K562 (cell line): Measurements from ENCODE around the gene ITSN1. TPM values are rescaled to one million over a fixed set of nuclear protein-coding genes. Genes with fewer than 3 reads are reported as not detected.

Source experiments
- ATAC-seq: fragments of 200-7000 bp; cut with Tn5 transposase; 3 replicates; pipeline ENCODE4 v1.9.1; 2020; ENCODE audit warnings: moderate library complexity
- BruUV-seq: library from RNA; stranded (reverse); fragments of 400-500 nt; replicated peaks from 2 replicates; lab custom pipeline; 2021; lab: Mats Ljungman, UMichigan
- CTCF ChIA-PET: fragments of 300-600 bp; formaldehyde crosslinking; extraction: SDS; loops from one replicate; lab custom pipeline; 2021; ENCODE audit warnings: low intra/inter-chr PET ratio; lab: Yijun Ruan, JAX
- POLR2A ChIA-PET: fragments of 300-600, 350-650 bp; sonication (Branson Sonifier 250); formaldehyde crosslinking; extraction: SDS; loops from one replicate; lab custom pipeline; 2021; ENCODE audit warnings: antibody characterized with exemption, inconsistent platforms; lab: Yijun Ruan, JAX
- DNase-seq, 4 experiments: peaks; one replicate each; pipeline versions ENCODE4 v3.0.0 to v3.0.0-alpha.2; 2011 to 2018; ENCODE audit warnings: low spot score in 3 of 4, mixed read lengths in 3 of 4; ENCODE audit errors: extremely low read depth in 1 of 4
- FAIRE-seq: peaks from 2 replicates; lab custom pipeline; 2011; peaks lifted over from hg19 to GRCh38; lab: Jason Lieb, UNC
- H2AFZ ChIP-seq: 2 replicates; pipeline ENCODE4 v1.6.0; 2011; ENCODE audit warnings: low read depth, low read length, control low read depth, inconsistent platforms
- H3K27ac ChIP-seq: fragments of 200-600 bp; 3 replicates; pipeline ENCODE4 v1.8.0; 2011; ENCODE audit warnings: low read depth, mild to moderate bottlenecking, control low read depth, inconsistent platforms, low read length, moderate library complexity, mixed read lengths; ENCODE audit errors: extremely low read depth
- H3K27me3 ChIP-seq, 2 experiments: fragments of 300-600 bp in 1 of 2; 2 replicates in 1 of 2; 3 replicates in 1 of 2; pipeline versions ENCODE4 v1.6.0 to v1.8.0; 2011; ENCODE audit warnings: inconsistent platforms in 2 of 2, low read length in 2 of 2, mild to moderate bottlenecking in 1 of 2, mixed read lengths in 1 of 2, moderate library complexity in 1 of 2; ENCODE audit not compliant: control insufficient read depth in 2 of 2, insufficient read depth in 2 of 2
- H3K36me3 ChIP-seq: fragments of 300-600 bp; 3 replicates; pipeline ENCODE4 v1.8.0; 2011; ENCODE audit warnings: mild to moderate bottlenecking, low read length, inconsistent platforms; ENCODE audit not compliant: control insufficient read depth, insufficient read depth
- H3K4me1 ChIP-seq, 2 experiments: fragments of 200-600 bp in 1 of 2; replicated peaks in 1 of 2; 2 replicates in 1 of 2; 3 replicates in 1 of 2; pipeline versions ENCODE4 v1.5.1 to v1.8.0; 2011; ENCODE audit warnings: inconsistent platforms in 2 of 2, low read length in 2 of 2, mild to moderate bottlenecking in 1 of 2, mixed read lengths in 1 of 2, moderate library complexity in 1 of 2; ENCODE audit not compliant: control insufficient read depth in 2 of 2, insufficient read depth in 2 of 2
- H3K4me2 ChIP-seq: 2 replicates; pipeline ENCODE4 v1.6.1; 2011; ENCODE audit warnings: low read length, control low read depth, inconsistent platforms, mixed read lengths; ENCODE audit not compliant: insufficient read depth
- H3K4me3 ChIP-seq: fragments of 200-600 bp; sonication (generic), shearing (Covaris generic); 2 replicates; pipeline ENCODE4 v1.5.1; 2016; ENCODE audit warnings: control low read depth, inconsistent platforms
- H3K79me2 ChIP-seq: fragments of 200-600 bp; 3 replicates; pipeline ENCODE4 v1.8.0; 2011; ENCODE audit warnings: low read length, inconsistent platforms; ENCODE audit not compliant: control insufficient read depth, insufficient read depth
- H3K9ac ChIP-seq, 2 experiments: 2 replicates each; pipeline versions ENCODE4 v1.6.0 to v1.6.1; 2011; ENCODE audit warnings: low read depth in 2 of 2, low read length in 2 of 2, control low read depth in 1 of 2, inconsistent platforms in 1 of 2, mild to moderate bottlenecking in 1 of 2, mixed read lengths in 1 of 2; ENCODE audit not compliant: insufficient read depth in 1 of 2
- H3K9me1 ChIP-seq: one replicate; pipeline ENCODE4 v1.6.0; 2011; ENCODE audit warnings: inconsistent platforms, mild to moderate bottlenecking, low read length, moderate library complexity; ENCODE audit not compliant: control insufficient read depth, insufficient read depth
- H3K9me3 ChIP-seq: replicated peaks from 2 replicates; pipeline ENCODE4 v1.5.1; 2011; ENCODE audit warnings: low read depth, low read length, inconsistent platforms; ENCODE audit not compliant: control insufficient read depth, insufficient read depth
- H4K20me1 ChIP-seq: replicated peaks from 2 replicates; pipeline ENCODE4 v1.6.1; 2011; ENCODE audit warnings: low read length, inconsistent platforms, mixed read lengths; ENCODE audit not compliant: control insufficient read depth, insufficient read depth
- ATF2 ChIP-seq: sonication (generic); formaldehyde crosslinking; IDR thresholded peaks from 2 replicates; pipeline ENCODE4 v1.8.1; 2022; ENCODE audit warnings: missing genetic modification reagents
- BCL6 ChIP-seq: fragments of 250-450 bp; sonication (Bioruptor Pico); IDR thresholded peaks from 2 replicates; pipeline ENCODE4 v1.4.0; 2020
- E2F6 ChIP-seq, 2 experiments: IDR thresholded peaks; 2 replicates each; pipeline ENCODE4 v1.6.1; 2011; ENCODE audit warnings: borderline replicate concordance in 1 of 2, control low read depth in 1 of 2, low read depth in 1 of 2, low read length in 1 of 2, mild to moderate bottlenecking in 1 of 2, mixed read lengths in 1 of 2, moderate library complexity in 1 of 2; ENCODE audit not compliant: insufficient read depth in 1 of 2, insufficient read length in 1 of 2, poor library complexity in 1 of 2, severe bottlenecking in 1 of 2; ENCODE audit errors: extremely low read depth in 1 of 2
- GATA2 ChIP-seq: sonication (generic); formaldehyde crosslinking; IDR thresholded peaks from 2 replicates; pipeline ENCODE4 v1.4.0; 2020; ENCODE audit warnings: mild to moderate bottlenecking, missing genetic modification reagents
- HDAC8 ChIP-seq: fragments of 450-650 bp; IDR thresholded peaks from 2 replicates; pipeline ENCODE4 v1.6.1; 2016; ENCODE audit warnings: mild to moderate bottlenecking, missing genetic modification characterization, moderate library complexity, missing compliant biosample characterization
- KAT7 ChIP-seq: sonication (generic); formaldehyde crosslinking; IDR thresholded peaks from 2 replicates; pipeline ENCODE4 v1.8.0; 2022; ENCODE audit warnings: missing genetic modification reagents, mild to moderate bottlenecking, borderline replicate concordance
- MCM3 ChIP-seq: fragments of 450-650 bp; IDR thresholded peaks from 2 replicates; pipeline ENCODE4 v1.6.1; 2016
- NFRKB ChIP-seq: fragments of 450-650 bp; IDR thresholded peaks from 2 replicates; pipeline ENCODE4 v1.6.1; 2016; ENCODE audit warnings: low read depth
- PYGO2 ChIP-seq: fragments of 450-650 bp; IDR thresholded peaks from 2 replicates; pipeline ENCODE4 v1.6.1; 2016; ENCODE audit warnings: mild to moderate bottlenecking, missing genetic modification characterization, moderate library complexity, missing compliant biosample characterization
- RAD21 ChIP-seq, 2 experiments: fragments of 250-450 bp in 1 of 2; fragments of 450-650 bp in 1 of 2; sonication (Bioruptor Pico) in 1 of 2; formaldehyde crosslinking in 1 of 2; IDR thresholded peaks in 1 of 2; conservative IDR thresholded peaks in 1 of 2; 2 replicates each; pipeline versions ENCODE4 v1.4.0 to v1.8.0; 2020 to 2022; ENCODE audit warnings: mild to moderate bottlenecking in 2 of 2, moderate library complexity in 1 of 2
- TCF3 ChIP-seq: sonication (generic); formaldehyde crosslinking; IDR thresholded peaks from 2 replicates; pipeline ENCODE4 v1.4.0; 2020; ENCODE audit warnings: mild to moderate bottlenecking, missing genetic modification reagents
- TEAD1 ChIP-seq, 2 experiments: fragments of 450-650 bp in 1 of 2; sonication (generic) in 1 of 2; formaldehyde crosslinking; IDR thresholded peaks; 2 replicates each; pipeline versions ENCODE4 v1.4.0 to v1.8.0; 2020 to 2022; ENCODE audit warnings: mild to moderate bottlenecking in 2 of 2, missing genetic modification reagents in 1 of 2
- TRIM24 ChIP-seq, 2 experiments: fragments of 450-650 bp; IDR thresholded peaks; 2 replicates each; pipeline ENCODE4 v1.6.1; 2016
- ZNF217 ChIP-seq: sonication (generic); formaldehyde crosslinking; IDR thresholded peaks from 2 replicates; pipeline ENCODE4 v1.8.0; 2022; ENCODE audit warnings: mild to moderate bottlenecking, missing genetic modification reagents
- ZNF23 ChIP-seq: fragments of 250-450 bp; sonication (Bioruptor Pico); IDR thresholded peaks from 2 replicates; pipeline ENCODE4 v1.4.0; 2020; ENCODE audit warnings: mild to moderate bottlenecking
- ZNF253 ChIP-seq: fragments of 250-450 bp; sonication (Bioruptor Pico); conservative IDR thresholded peaks from 2 replicates; pipeline ENCODE4 v1.6.1; 2021; ENCODE audit warnings: mild to moderate bottlenecking
- ZNF395 ChIP-seq: fragments of 200-800 bp; sonication (Bioruptor generic); IDR thresholded peaks from 2 replicates; pipeline ENCODE4 v1.6.1; 2017; ENCODE audit warnings: missing genetic modification characterization, missing compliant biosample characterization
- ZNF431 ChIP-seq: sonication (generic); formaldehyde crosslinking; IDR thresholded peaks from 2 replicates; pipeline ENCODE4 v1.8.0; 2022; ENCODE audit warnings: mild to moderate bottlenecking, missing genetic modification reagents
- ZNF696 ChIP-seq: fragments of 250-450 bp; sonication (Bioruptor Pico); conservative IDR thresholded peaks from 2 replicates; pipeline ENCODE4 v1.4.0; 2020; ENCODE audit warnings: mild to moderate bottlenecking, moderate library complexity
- ZNF75A ChIP-seq: fragments of 450-650 bp; formaldehyde crosslinking; IDR thresholded peaks from 2 replicates; pipeline ENCODE4 v1.4.0; 2020; ENCODE audit warnings: mild to moderate bottlenecking
- WGBS: fragments of 100-300 bp; shearing (Covaris generic); methylation state at CpG from one replicate; pipeline ENCODE4 v1.1.6; 2016; ENCODE audit warnings: low coverage, mixed read lengths; ENCODE audit not compliant: insufficient coverage; ENCODE audit errors: missing lambda C conversion rate; 5-methylcytosine and 5-hydroxymethylcytosine counted together
- in situ Hi-C: fragments of 300-500 bp; cut with MboI; formaldehyde crosslinking; loops from 4 replicates; pipeline ENCODE4 v1.15.0; 2018; ENCODE audit warnings: inconsistent platforms, mixed read lengths
- intact Hi-C: fragments of 100-400 bp; cut with micrococcal nuclease; formaldehyde crosslinking; loops from 2 replicates; pipeline ENCODE4 v1.14.2; 2022
- polyA plus RNA-seq, 8 experiments: library from polyadenylated mRNA; depleted of rRNA in 4 of 8; stranded (reverse) in 5 of 8; unstranded in 3 of 8; fragments of >200 nt; fragmentation: Nextera tagmentation in 2 of 8; fragmentation: Illumina TruSeq in 1 of 8; extraction: Ambion mirVana in 2 of 8; extraction: Trizol in 1 of 8; gene quantifications; 2 replicates each; pipeline versions ENCODE4 v1.2.1 to v1.2.3, GENCODE V29; 2011 to 2014; ENCODE audit warnings: inconsistent platforms in 1 of 8, missing spikeins in 1 of 8
- total RNA-seq, 7 experiments: library from RNA; depleted of rRNA in 6 of 7; stranded (reverse); fragments of >200 nt in 6 of 7; fragmentation: Illumina TruSeq in 2 of 7; extraction: Trizol in 2 of 7; gene quantifications; 2 replicates each; pipeline versions ENCODE4 v1.2.1 to v1.2.3, GENCODE V29; 2011 to 2021; ENCODE audit warnings: low replicate concordance in 1 of 7

ITSN1 gene
- total and polyA plus RNA-seq, 9 of the 15 experiments (the other 6 are each of a cell fraction or from before 2014, with no cell fraction given) = 1.1 to 12.6 (median 4.8) TPM

- Histone ChIP-seq H3K79me2 (no peaks in the 10 kb centered on the region), H3K9ac (no peak overlapping the region), H3K36me3 (no peaks in the 10 kb centered on the region), H4K20me1 (no peaks in the 10 kb centered on the region), H3K27me3 (peaks cover 0 to 3% of the 10 kb centered on the region in 2 experiments; a peak in 2 of 5 replicates), H3K4me3 (no peak overlapping the region), H3K9me3 (no peaks in the 10 kb centered on the region), H2AFZ (no peak overlapping the region), H3K4me2 (no peak overlapping the region), H3K27ac (no peak overlapping the region), H3K4me1 (peaks cover 5 to 14% of the 10 kb centered on the region in 2 experiments; a peak in 4 of 5 replicates), H3K9me1 (no peaks in the 10 kb centered on the region)
- in situ Hi-C loops (no loop called here), intact Hi-C loops (no loop called here)
- ATAC-seq = peak; percentile 60
- BruUV-seq = no TSS peak
- POLR2A ChIA-PET = no interaction called here
- WGBS = 22% methylated on average over 8 of the region's 8 CpGs
- DNase-seq = peak; percentile 32 to 50 (median 42)
- no peak for FAIRE-seq
- CTCF ChIA-PET = no interaction called here
- TF ChIP-seq RAD21 (CRISPR knock-in tag; conservative IDR thresholded peaks at IDR 0.05 in 1 of 2, IDR thresholded peaks at IDR 0.05 in 1 of 2) (no peak), GATA2 (CRISPR knock-in tag) (no peak), ZNF395 (CRISPR knock-in tag) (no peak), PYGO2 (tag) (no peak), ZNF253 (CRISPR knock-in tag) (no peak), MCM3 (no peak), TEAD1 (CRISPR knock-in tag; IDR thresholded peaks at IDR 0.05) (peak; percentile 48 to 71; a peak in 2 of 4 replicates), ZNF217 (CRISPR knock-in tag) (no peak), TRIM24 (IDR thresholded peaks at IDR 0.05) (0 out of 4 replicates have a peak, but pooled peaks of 1 of the 2 experiments have one; percentile 17), NFRKB (no peak), ZNF23 (CRISPR knock-in tag) (no peak), BCL6 (CRISPR knock-in tag) (no peak), ZNF75A (CRISPR knock-in tag) (no peak), HDAC8 (tag) (no peak), ZNF696 (CRISPR knock-in tag) (no peak), TCF3 (no peak), E2F6 (IDR thresholded peaks at IDR 0.05; ENCODE audit: borderline replicate concordance in 1 of 2, extremely low read depth in 1 of 2, insufficient read depth in 1 of 2, insufficient read length in 1 of 2, low read depth in 1 of 2, low read length in 1 of 2, poor library complexity in 1 of 2, severe bottlenecking in 1 of 2) (no peak), ZNF431 (CRISPR knock-in tag) (no peak), KAT7 (CRISPR knock-in tag) (no peak), ATF2 (CRISPR knock-in tag) (no peak)
Measured at GRCh38 chr21:33655588-33656221, 13.4 kb downstream of the ITSN1 start.
